GM23338 (cell line): ENCODE measurements around the gene AK2.

ENCODE experiments used
- CREB1 ChIP-seq: fragments of 250-450 bp; sonication (Bioruptor Pico); IDR thresholded peaks from 2 replicates; pipeline ENCODE4 v1.5.0; 2020; ENCODE audit warnings: low read depth, mild to moderate bottlenecking, moderate library complexity
- CTCF ChIP-seq, 2 experiments: fragments of 200-600 bp in 1 of 2; sonication (generic) in 1 of 2; conservative IDR thresholded peaks; 2 replicates each; pipeline versions ENCODE4 v1.5.1 to v1.6.1; 2016 to 2017; ENCODE audit warnings: antibody characterized with exemption in 2 of 2, low read depth in 2 of 2, mild to moderate bottlenecking in 2 of 2, moderate library complexity in 1 of 2
- ETS1 ChIP-seq: IDR thresholded peaks from 2 replicates; pipeline ENCODE4 v1.6.1; 2016; ENCODE audit warnings: antibody characterized with exemption
- EZH2 ChIP-seq: fragments of 200-600 bp; sonication (generic); IDR thresholded peaks from one replicate; pipeline ENCODE4 v1.8.0; 2017; ENCODE audit warnings: antibody characterized with exemption, mild to moderate bottlenecking, low read depth; ENCODE audit not compliant: unreplicated experiment
- EZH2phosphoT487 ChIP-seq: fragments of 200-600 bp; sonication (generic); IDR thresholded peaks from one replicate; pipeline ENCODE4 v1.8.1; 2018; ENCODE audit warnings: antibody characterized with exemption; ENCODE audit not compliant: unreplicated experiment
- JUNB ChIP-seq: IDR thresholded peaks from one replicate; pipeline ENCODE4 v1.6.1; 2016; ENCODE audit warnings: antibody characterized with exemption; ENCODE audit not compliant: unreplicated experiment
- POLR2AphosphoS5 ChIP-seq: IDR thresholded peaks from 2 replicates; pipeline ENCODE4 v1.6.1; 2016; ENCODE audit warnings: antibody characterized with exemption, low read depth
- STAT1 ChIP-seq: IDR thresholded peaks from one replicate; pipeline ENCODE4 v1.6.1; 2016; ENCODE audit warnings: antibody characterized with exemption; ENCODE audit not compliant: unreplicated experiment
- ZNF114 ChIP-seq: fragments of 250-450 bp; sonication (Bioruptor Pico); IDR thresholded peaks from 2 replicates; pipeline ENCODE4 v1.5.0; 2020; ENCODE audit warnings: mild to moderate bottlenecking, moderate library complexity
- ZNF331 ChIP-seq: fragments of 250-450 bp; sonication (Bioruptor Pico); IDR thresholded peaks from 2 replicates; pipeline ENCODE4 v1.5.0; 2020; ENCODE audit warnings: low read depth, mild to moderate bottlenecking, moderate library complexity
- TF ChIP-seq, protein P1 (sequence below): IDR thresholded peaks from one replicate; pipeline ENCODE4 v1.6.1; 2018; ENCODE audit warnings: antibody characterized with exemption; ENCODE audit not compliant: unreplicated experiment
- TF ChIP-seq, protein P2 (sequence below): fragments of 250-450 bp; sonication (Bioruptor Pico); IDR thresholded peaks from 2 replicates; pipeline ENCODE4 v1.5.0; 2020; ENCODE audit warnings: mild to moderate bottlenecking, moderate library complexity

- TF ChIP-seq CTCF (conservative IDR thresholded peaks at IDR 0.05; ENCODE audit: low read depth in 2 of 2) (no peak), POLR2AphosphoS5 (no peak), EZH2phosphoT487 (no peak), EZH2 (no peak), CREB1 (CRISPR knock-in tag) (no peak), JUNB (no peak), ZNF331 (CRISPR knock-in tag) (no peak), ETS1 (no peak), STAT1 (no peak), ZNF114 (CRISPR knock-in tag) (no peak)
- TF ChIP-seq, protein P1, sequence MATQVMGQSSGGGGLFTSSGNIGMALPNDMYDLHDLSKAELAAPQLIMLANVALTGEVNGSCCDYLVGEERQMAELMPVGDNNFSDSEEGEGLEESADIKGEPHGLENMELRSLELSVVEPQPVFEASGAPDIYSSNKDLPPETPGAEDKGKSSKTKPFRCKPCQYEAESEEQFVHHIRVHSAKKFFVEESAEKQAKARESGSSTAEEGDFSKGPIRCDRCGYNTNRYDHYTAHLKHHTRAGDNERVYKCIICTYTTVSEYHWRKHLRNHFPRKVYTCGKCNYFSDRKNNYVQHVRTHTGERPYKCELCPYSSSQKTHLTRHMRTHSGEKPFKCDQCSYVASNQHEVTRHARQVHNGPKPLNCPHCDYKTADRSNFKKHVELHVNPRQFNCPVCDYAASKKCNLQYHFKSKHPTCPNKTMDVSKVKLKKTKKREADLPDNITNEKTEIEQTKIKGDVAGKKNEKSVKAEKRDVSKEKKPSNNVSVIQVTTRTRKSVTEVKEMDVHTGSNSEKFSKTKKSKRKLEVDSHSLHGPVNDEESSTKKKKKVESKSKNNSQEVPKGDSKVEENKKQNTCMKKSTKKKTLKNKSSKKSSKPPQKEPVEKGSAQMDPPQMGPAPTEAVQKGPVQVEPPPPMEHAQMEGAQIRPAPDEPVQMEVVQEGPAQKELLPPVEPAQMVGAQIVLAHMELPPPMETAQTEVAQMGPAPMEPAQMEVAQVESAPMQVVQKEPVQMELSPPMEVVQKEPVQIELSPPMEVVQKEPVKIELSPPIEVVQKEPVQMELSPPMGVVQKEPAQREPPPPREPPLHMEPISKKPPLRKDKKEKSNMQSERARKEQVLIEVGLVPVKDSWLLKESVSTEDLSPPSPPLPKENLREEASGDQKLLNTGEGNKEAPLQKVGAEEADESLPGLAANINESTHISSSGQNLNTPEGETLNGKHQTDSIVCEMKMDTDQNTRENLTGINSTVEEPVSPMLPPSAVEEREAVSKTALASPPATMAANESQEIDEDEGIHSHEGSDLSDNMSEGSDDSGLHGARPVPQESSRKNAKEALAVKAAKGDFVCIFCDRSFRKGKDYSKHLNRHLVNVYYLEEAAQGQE, result no peak
- TF ChIP-seq, protein P2, sequence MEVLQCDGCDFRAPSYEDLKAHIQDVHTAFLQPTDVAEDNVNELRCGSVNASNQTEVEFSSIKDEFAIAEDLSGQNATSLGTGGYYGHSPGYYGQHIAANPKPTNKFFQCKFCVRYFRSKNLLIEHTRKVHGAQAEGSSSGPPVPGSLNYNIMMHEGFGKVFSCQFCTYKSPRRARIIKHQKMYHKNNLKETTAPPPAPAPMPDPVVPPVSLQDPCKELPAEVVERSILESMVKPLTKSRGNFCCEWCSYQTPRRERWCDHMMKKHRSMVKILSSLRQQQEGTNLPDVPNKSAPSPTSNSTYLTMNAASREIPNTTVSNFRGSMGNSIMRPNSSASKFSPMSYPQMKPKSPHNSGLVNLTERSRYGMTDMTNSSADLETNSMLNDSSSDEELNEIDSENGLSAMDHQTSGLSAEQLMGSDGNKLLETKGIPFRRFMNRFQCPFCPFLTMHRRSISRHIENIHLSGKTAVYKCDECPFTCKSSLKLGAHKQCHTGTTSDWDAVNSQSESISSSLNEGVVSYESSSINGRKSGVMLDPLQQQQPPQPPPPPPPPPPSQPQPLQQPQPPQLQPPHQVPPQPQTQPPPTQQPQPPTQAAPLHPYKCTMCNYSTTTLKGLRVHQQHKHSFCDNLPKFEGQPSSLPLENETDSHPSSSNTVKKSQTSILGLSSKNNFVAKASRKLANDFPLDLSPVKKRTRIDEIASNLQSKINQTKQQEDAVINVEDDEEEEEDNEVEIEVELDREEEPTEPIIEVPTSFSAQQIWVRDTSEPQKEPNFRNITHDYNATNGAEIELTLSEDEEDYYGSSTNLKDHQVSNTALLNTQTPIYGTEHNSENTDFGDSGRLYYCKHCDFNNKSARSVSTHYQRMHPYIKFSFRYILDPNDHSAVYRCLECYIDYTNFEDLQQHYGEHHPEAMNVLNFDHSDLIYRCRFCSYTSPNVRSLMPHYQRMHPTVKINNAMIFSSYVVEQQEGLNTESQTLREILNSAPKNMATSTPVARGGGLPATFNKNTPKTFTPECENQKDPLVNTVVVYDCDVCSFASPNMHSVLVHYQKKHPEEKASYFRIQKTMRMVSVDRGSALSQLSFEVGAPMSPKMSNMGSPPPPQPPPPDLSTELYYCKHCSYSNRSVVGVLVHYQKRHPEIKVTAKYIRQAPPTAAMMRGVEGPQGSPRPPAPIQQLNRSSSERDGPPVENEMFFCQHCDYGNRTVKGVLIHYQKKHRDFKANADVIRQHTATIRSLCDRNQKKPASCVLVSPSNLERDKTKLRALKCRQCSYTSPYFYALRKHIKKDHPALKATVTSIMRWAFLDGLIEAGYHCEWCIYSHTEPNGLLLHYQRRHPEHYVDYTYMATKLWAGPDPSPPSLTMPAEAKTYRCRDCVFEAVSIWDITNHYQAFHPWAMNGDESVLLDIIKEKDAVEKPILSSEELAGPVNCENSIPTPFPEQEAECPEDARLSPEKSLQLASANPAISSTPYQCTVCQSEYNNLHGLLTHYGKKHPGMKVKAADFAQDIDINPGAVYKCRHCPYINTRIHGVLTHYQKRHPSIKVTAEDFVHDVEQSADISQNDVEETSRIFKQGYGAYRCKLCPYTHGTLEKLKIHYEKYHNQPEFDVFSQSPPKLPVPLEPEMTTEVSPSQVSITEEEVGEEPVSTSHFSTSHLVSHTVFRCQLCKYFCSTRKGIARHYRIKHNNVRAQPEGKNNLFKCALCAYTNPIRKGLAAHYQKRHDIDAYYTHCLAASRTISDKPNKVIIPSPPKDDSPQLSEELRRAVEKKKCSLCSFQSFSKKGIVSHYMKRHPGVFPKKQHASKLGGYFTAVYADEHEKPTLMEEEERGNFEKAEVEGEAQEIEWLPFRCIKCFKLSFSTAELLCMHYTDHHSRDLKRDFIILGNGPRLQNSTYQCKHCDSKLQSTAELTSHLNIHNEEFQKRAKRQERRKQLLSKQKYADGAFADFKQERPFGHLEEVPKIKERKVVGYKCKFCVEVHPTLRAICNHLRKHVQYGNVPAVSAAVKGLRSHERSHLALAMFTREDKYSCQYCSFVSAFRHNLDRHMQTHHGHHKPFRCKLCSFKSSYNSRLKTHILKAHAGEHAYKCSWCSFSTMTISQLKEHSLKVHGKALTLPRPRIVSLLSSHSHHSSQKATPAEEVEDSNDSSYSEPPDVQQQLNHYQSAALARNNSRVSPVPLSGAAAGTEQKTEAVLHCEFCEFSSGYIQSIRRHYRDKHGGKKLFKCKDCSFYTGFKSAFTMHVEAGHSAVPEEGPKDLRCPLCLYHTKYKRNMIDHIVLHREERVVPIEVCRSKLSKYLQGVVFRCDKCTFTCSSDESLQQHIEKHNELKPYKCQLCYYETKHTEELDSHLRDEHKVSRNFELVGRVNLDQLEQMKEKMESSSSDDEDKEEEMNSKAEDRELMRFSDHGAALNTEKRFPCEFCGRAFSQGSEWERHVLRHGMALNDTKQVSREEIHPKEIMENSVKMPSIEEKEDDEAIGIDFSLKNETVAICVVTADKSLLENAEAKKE, result no peak
Observed at GRCh38 chr1:33031506-33031905, 5.2 kb downstream of the AK2 start.
